Astrocyte (in vitro differentiated cells and primary cell): Measurements from ENCODE around the gene PELI1. TPM values are rescaled to one million over a fixed set of nuclear protein-coding genes. Genes with fewer than 3 reads are reported as not detected.
"Not testable (repeated sequence)": the region's sequence is repeated elsewhere in the genome, so short reads cannot be mapped to it uniquely, and the experiment has no call there.

Experiments used
- DNase-seq: peaks from one replicate; pipeline ENCODE4 v3.0.0-alpha.2; 2010; ENCODE audit warnings: low read depth
- FAIRE-seq: peaks from 2 replicates; lab custom pipeline; 2011; peaks lifted over from hg19 to GRCh38; lab: Jason Lieb, UNC
- H2AFZ ChIP-seq: 2 replicates; pipeline ENCODE4 v1.6.0; 2012; ENCODE audit warnings: low read depth, low read length, inconsistent platforms
- H3K27ac ChIP-seq: 2 replicates; pipeline ENCODE4 v1.5.1; 2011; ENCODE audit warnings: low read depth, low read length, inconsistent platforms
- H3K27me3 ChIP-seq: 2 replicates; pipeline ENCODE4 v1.6.0; 2011; ENCODE audit warnings: low read length, inconsistent platforms; ENCODE audit not compliant: insufficient read depth
- H3K36me3 ChIP-seq: 2 replicates; pipeline ENCODE4 v1.5.1; 2011; ENCODE audit warnings: low read length, inconsistent platforms; ENCODE audit not compliant: insufficient read depth
- H3K4me1 ChIP-seq: 2 replicates; pipeline ENCODE4 v1.5.1; 2011; ENCODE audit warnings: low read length, inconsistent platforms; ENCODE audit not compliant: insufficient read depth
- H3K4me2 ChIP-seq: 2 replicates; pipeline ENCODE4 v1.6.0; 2012; ENCODE audit warnings: low read length, inconsistent platforms
- H3K4me3 ChIP-seq: 2 replicates; pipeline ENCODE4 v1.5.1; 2011; ENCODE audit warnings: low read depth, mild to moderate bottlenecking, low read length, inconsistent platforms; ENCODE audit not compliant: insufficient read depth
- H3K79me2 ChIP-seq: 2 replicates; pipeline ENCODE4 v1.6.0; 2012; ENCODE audit warnings: mild to moderate bottlenecking, low read length, inconsistent platforms; ENCODE audit not compliant: insufficient read depth
- H3K9ac ChIP-seq: 2 replicates; pipeline ENCODE4 v1.6.0; 2012; ENCODE audit warnings: mild to moderate bottlenecking, low read length, inconsistent platforms
- H3K9me3 ChIP-seq: 2 replicates; pipeline ENCODE4 v1.5.1; 2012; ENCODE audit warnings: low read depth, mild to moderate bottlenecking, low read length, inconsistent platforms; ENCODE audit not compliant: insufficient read depth
- H4K20me1 ChIP-seq: 2 replicates; pipeline ENCODE4 v1.6.0; 2012; ENCODE audit warnings: low read length, inconsistent platforms; ENCODE audit not compliant: insufficient read depth
- H3K27ac Mint-ChIP-seq: one replicate; pipeline ENCODE4 v1.8.0; 2021; ENCODE audit warnings: mild to moderate bottlenecking, mixed read lengths; ENCODE audit not compliant: unreplicated experiment
- H3K27me3 Mint-ChIP-seq: one replicate; pipeline ENCODE4 v1.8.0; 2021; ENCODE audit warnings: low read depth, mixed read lengths; ENCODE audit not compliant: unreplicated experiment
- H3K36me3 Mint-ChIP-seq: one replicate; pipeline ENCODE4 v1.8.0; 2021; ENCODE audit warnings: low read depth, mixed read lengths; ENCODE audit not compliant: unreplicated experiment
- H3K4me1 Mint-ChIP-seq: one replicate; pipeline ENCODE4 v1.8.0; 2021; ENCODE audit warnings: low read depth, mixed read lengths; ENCODE audit not compliant: unreplicated experiment
- H3K4me3 Mint-ChIP-seq: one replicate; pipeline ENCODE4 v1.8.0; 2021; ENCODE audit warnings: mild to moderate bottlenecking, moderate library complexity, mixed read lengths; ENCODE audit not compliant: unreplicated experiment
- H3K9me3 Mint-ChIP-seq: one replicate; pipeline ENCODE4 v1.8.0; 2021; ENCODE audit warnings: mild to moderate bottlenecking, mixed read lengths; ENCODE audit not compliant: unreplicated experiment
- EZH2 ChIP-seq: IDR thresholded peaks from 2 replicates; pipeline ENCODE4 v1.6.1; 2012; ENCODE audit warnings: mild to moderate bottlenecking, low read length, inconsistent platforms; ENCODE audit not compliant: insufficient read depth
- total RNA-seq: library from RNA; stranded (reverse); gene quantifications from 2 replicates; pipeline ENCODE4 v1.2.1, GENCODE V29; 2021
- TF ChIP-seq, protein P1 (sequence below): IDR thresholded peaks from 2 replicates; pipeline ENCODE4 v1.5.1; 2011; ENCODE audit warnings: low read depth, mild to moderate bottlenecking, inconsistent platforms, low read length, moderate library complexity; ENCODE audit not compliant: insufficient read depth

The PELI1 gene
- total RNA-seq, 1 donor from 2014 or later: 23.8 TPM

DNA sequence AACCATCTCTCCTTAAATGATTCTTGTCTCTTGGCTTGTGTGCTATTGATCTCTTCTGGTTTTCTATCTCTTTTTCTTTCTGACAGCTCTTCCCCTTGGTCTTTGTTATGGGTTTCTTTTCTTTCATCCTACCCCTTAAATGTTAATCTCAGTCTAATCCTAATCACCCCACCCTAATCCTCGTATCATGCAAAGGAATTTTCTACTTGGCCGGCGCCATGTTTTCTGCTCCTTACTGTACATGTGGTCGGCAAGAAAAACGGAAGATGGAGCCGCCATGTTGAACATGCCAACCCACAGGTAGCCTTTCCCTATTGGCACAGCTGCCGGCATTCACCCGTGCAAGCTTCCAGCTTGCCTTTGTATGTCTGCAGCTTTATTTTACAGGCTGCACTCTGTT lies 63.2 kb downstream of the PELI1 start:
- no peak overlapping the region for H3K27ac Mint-ChIP-seq

DNA sequence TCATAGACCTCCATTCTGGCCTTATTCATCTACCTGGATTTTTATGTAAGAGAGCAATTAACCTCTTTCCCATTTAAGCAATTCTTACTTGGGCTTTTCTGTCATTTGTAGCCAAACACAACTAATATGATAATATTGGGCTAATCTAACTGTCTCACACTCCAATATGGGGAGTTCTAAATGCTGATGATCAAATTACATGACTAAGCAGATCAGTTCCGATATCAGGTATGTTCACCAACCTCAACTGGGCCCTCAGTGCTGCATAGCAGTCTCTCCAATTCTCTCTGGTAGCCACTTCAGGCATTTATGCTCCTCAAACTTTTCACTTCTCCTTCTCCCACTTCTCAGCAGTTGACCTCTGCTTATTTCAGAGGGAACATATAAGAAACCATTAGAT lies 64.0 kb downstream of the PELI1 start:
- no peaks in the 10 kb centered on the region for H4K20me1 ChIP-seq
- H3K27ac Mint-ChIP-seq: no peak overlapping the region
- H3K79me2 ChIP-seq: no peaks in the 10 kb centered on the region
- H3K4me3 Mint-ChIP-seq: no peak overlapping the region
- H3K4me2 ChIP-seq: no peak overlapping the region
- H2AFZ ChIP-seq: no peak overlapping the region
- no peaks in the 10 kb centered on the region for H3K36me3 Mint-ChIP-seq
- H3K4me3 ChIP-seq: no peak overlapping the region
- peaks cover 8% of the 10 kb centered on the region for H3K4me1 Mint-ChIP-seq
- H3K36me3 ChIP-seq: no peaks in the 10 kb centered on the region
- no peak overlapping the region for H3K27ac ChIP-seq
- H3K9ac ChIP-seq: no peak overlapping the region
- no peaks in the 10 kb centered on the region for H3K27me3 ChIP-seq
- H3K27me3 Mint-ChIP-seq: peaks cover 4% of the 10 kb centered on the region
- FAIRE-seq (no peak), DNase-seq (no peak)
- peaks cover 2% of the 10 kb centered on the region for H3K9me3 Mint-ChIP-seq
- TF ChIP-seq, protein P1, sequence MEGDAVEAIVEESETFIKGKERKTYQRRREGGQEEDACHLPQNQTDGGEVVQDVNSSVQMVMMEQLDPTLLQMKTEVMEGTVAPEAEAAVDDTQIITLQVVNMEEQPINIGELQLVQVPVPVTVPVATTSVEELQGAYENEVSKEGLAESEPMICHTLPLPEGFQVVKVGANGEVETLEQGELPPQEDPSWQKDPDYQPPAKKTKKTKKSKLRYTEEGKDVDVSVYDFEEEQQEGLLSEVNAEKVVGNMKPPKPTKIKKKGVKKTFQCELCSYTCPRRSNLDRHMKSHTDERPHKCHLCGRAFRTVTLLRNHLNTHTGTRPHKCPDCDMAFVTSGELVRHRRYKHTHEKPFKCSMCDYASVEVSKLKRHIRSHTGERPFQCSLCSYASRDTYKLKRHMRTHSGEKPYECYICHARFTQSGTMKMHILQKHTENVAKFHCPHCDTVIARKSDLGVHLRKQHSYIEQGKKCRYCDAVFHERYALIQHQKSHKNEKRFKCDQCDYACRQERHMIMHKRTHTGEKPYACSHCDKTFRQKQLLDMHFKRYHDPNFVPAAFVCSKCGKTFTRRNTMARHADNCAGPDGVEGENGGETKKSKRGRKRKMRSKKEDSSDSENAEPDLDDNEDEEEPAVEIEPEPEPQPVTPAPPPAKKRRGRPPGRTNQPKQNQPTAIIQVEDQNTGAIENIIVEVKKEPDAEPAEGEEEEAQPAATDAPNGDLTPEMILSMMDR: no peak
- TF ChIP-seq EZH2: no peak
- H3K4me1 ChIP-seq: no peaks in the 10 kb centered on the region
- H3K9me3 ChIP-seq: no peaks in the 10 kb centered on the region

More for the DNA sequence above, 63.2 kb downstream of the PELI1 start:
- FAIRE-seq: no peak
- Histone ChIP-seq H3K9me3 (no peaks in the 10 kb centered on the region), H3K4me1 (no peaks in the 10 kb centered on the region), H3K27me3 (no peaks in the 10 kb centered on the region), H2AFZ (no peak overlapping the region), H3K27ac (no peak overlapping the region), H3K4me3 (no peak overlapping the region), H3K9ac (no peak overlapping the region), H4K20me1 (no peaks in the 10 kb centered on the region), H3K79me2 (no peaks in the 10 kb centered on the region), H3K4me2 (no peak overlapping the region), H3K36me3 (no peaks in the 10 kb centered on the region)
- H3K27me3 Mint-ChIP-seq: peaks cover 4% of the 10 kb centered on the region
- no peaks in the 10 kb centered on the region for H3K36me3 Mint-ChIP-seq
- H3K9me3 Mint-ChIP-seq: peaks cover 2% of the 10 kb centered on the region
- TF ChIP-seq, protein P1: no peak
- no peak for TF ChIP-seq EZH2
- peaks cover 8% of the 10 kb centered on the region for H3K4me1 Mint-ChIP-seq
- no peak overlapping the region for H3K4me3 Mint-ChIP-seq
- no peak for DNase-seq

DNA sequence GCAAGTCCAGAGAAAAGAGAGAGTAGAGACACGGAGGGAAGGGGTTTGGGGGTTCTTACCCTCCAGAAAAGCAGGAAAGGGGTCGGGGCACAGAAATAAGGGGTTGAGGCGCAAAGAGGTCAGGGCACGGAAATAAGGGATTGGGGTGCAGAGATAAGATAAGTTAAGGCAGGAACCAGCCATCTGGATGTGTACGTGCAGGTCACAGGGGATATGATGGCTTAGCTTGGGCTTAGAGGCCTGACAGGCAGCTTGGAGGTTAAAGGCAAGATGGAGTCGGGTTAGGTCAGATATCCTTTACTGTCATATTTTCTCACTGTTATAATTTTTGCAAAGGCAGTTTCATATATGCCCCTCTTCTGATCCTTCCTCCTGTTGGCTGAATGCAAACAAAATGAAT lies 64.5 kb downstream of the PELI1 start:
- not testable (repeated sequence) for H3K4me1 ChIP-seq, H3K36me3 ChIP-seq

DNA sequence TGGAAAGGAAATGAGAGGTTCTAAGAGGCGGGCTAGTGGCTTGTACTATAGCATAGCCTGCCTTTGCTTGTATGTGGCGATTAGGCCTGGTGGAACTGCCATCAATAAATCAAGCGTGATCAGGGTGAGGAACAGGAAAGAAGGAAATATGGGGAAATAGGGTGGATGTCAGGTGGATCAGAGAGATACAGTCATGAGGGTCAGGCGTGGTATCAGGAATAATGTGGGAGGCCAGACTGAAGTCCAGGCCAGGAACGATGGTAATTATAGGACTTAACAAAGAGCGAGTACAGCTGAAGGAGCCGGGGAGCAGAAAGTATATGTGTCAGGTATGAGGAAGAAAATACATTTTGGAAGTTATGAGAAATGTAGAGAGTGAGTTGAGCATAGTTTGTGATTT lies 67.4 kb downstream of the PELI1 start:
- not testable (repeated sequence) for H3K4me3 Mint-ChIP-seq, H3K36me3 Mint-ChIP-seq, H3K36me3 ChIP-seq, H3K9ac ChIP-seq, FAIRE-seq, H3K79me2 ChIP-seq, H4K20me1 ChIP-seq, H3K9me3 Mint-ChIP-seq, H3K27ac ChIP-seq, H3K4me1 Mint-ChIP-seq, H3K4me3 ChIP-seq, DNase-seq, H3K9me3 ChIP-seq, H3K4me2 ChIP-seq, H3K27ac Mint-ChIP-seq, H3K4me1 ChIP-seq, H3K27me3 Mint-ChIP-seq, H2AFZ ChIP-seq, H3K27me3 ChIP-seq

More for the DNA sequence above, 64.5 kb downstream of the PELI1 start:
- not testable (repeated sequence) for H3K4me3 Mint-ChIP-seq, DNase-seq, H3K27me3 ChIP-seq, H4K20me1 ChIP-seq, H3K4me1 Mint-ChIP-seq, H3K4me2 ChIP-seq, H3K9ac ChIP-seq, H3K4me3 ChIP-seq, H2AFZ ChIP-seq, FAIRE-seq, H3K79me2 ChIP-seq, H3K27me3 Mint-ChIP-seq, H3K36me3 Mint-ChIP-seq, H3K27ac Mint-ChIP-seq, H3K9me3 Mint-ChIP-seq, H3K27ac ChIP-seq, H3K9me3 ChIP-seq

DNA sequence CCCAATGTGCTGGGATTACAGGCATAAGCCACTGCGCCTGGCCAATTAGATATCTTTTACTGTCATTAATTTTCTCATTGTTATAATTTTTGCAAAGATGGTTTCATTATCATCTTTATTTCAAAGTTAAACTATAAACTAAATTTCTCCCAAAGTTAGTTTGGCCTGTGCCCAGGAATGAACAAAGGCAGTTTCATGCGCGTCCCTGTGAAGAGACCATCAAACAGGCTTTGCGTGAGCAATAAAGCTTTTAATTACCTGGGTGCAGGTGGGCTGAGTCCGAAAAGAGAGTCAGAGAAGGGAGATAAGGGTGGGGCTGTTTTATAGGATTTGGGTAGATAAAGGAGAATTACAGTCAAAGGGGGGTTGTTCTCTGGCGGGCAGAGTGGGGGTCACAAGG lies 69.6 kb downstream of the PELI1 start:
- H3K4me3 ChIP-seq, H4K20me1 ChIP-seq, H3K36me3 ChIP-seq, H2AFZ ChIP-seq, H3K4me1 ChIP-seq, H3K9me3 Mint-ChIP-seq, H3K4me3 Mint-ChIP-seq, H3K27me3 Mint-ChIP-seq, FAIRE-seq, H3K79me2 ChIP-seq, H3K4me2 ChIP-seq, DNase-seq, H3K27ac ChIP-seq, H3K9me3 ChIP-seq, H3K27ac Mint-ChIP-seq, H3K9ac ChIP-seq, H3K36me3 Mint-ChIP-seq, H3K4me1 Mint-ChIP-seq, H3K27me3 ChIP-seq: not testable (repeated sequence)
